CD14-positive monocyte (primary cell): ENCODE data around the gene TCOF1. TPM values are rescaled to one million over a fixed set of nuclear protein-coding genes. Genes with fewer than 3 reads are reported as not detected.

Experiments
- DNase-seq, 3 donors: peaks; one replicate each; pipeline ENCODE4 v3.0.0-alpha.2; 2011 to 2022
- H2AFZ ChIP-seq: 2 replicates; pipeline ENCODE4 v1.6.0; 2012; ENCODE audit warnings: mild to moderate bottlenecking, low read depth, low read length, inconsistent platforms; ENCODE audit not compliant: insufficient read depth, poor library complexity, severe bottlenecking
- H3K27ac ChIP-seq, 2 donors: 1 replicate in 1 of 2; 2 replicates in 1 of 2; pipeline ENCODE4 v1.5.1; 2012 to 2013; ENCODE audit warnings: low read length in 2 of 2, control low read depth in 1 of 2, inconsistent platforms in 1 of 2, low read depth in 1 of 2, mild to moderate bottlenecking in 1 of 2
- H3K27me3 ChIP-seq, 2 donors: one replicate each; pipeline versions ENCODE4 v1.6.0 to v1.6.1; 2011 to 2013; ENCODE audit warnings: low read length in 2 of 2; ENCODE audit not compliant: control insufficient read depth in 2 of 2, insufficient read depth in 2 of 2
- H3K36me3 ChIP-seq, 2 donors: replicated peaks in 1 of 2; 1 replicate in 1 of 2; 2 replicates in 1 of 2; pipeline versions ENCODE4 v1.5.1 to v1.6.1; 2012 to 2013; ENCODE audit warnings: low read length in 2 of 2, control low read depth in 1 of 2, inconsistent platforms in 1 of 2, mild to moderate bottlenecking in 1 of 2; ENCODE audit not compliant: insufficient read depth in 2 of 2, control insufficient read depth in 1 of 2
- H3K4me1 ChIP-seq, 2 donors: 1 replicate in 1 of 2; 2 replicates in 1 of 2; pipeline versions ENCODE4 v1.5.1 to v1.6.1; 2012 to 2013; ENCODE audit warnings: low read length in 2 of 2, control low read depth in 1 of 2, inconsistent platforms in 1 of 2, mild to moderate bottlenecking in 1 of 2, moderate library complexity in 1 of 2; ENCODE audit not compliant: insufficient read depth in 2 of 2, control insufficient read depth in 1 of 2
- H3K4me2 ChIP-seq: replicated peaks from 2 replicates; pipeline ENCODE3; 2012; ENCODE audit warnings: low read length, moderate library complexity, mild to moderate bottlenecking; ENCODE audit not compliant: poor library complexity, severe bottlenecking; ENCODE audit errors: extremely low read depth
- H3K4me3 ChIP-seq, 3 experiments: fragments of 200-600 bp in 1 of 3; sonication (generic) in 1 of 3; replicated peaks in 1 of 3; 1 replicate in 2 of 3; 2 replicates in 1 of 3; pipeline ENCODE4 v1.5.1; 2011 to 2013; ENCODE audit warnings: low read length in 3 of 3, mild to moderate bottlenecking in 3 of 3, control low read depth in 2 of 3, low read depth in 2 of 3, inconsistent platforms in 1 of 3, moderate library complexity in 1 of 3
- H3K79me2 ChIP-seq: 2 replicates; pipeline ENCODE4 v1.6.0; 2012; ENCODE audit warnings: mild to moderate bottlenecking, control low read depth, inconsistent platforms, low read length, moderate library complexity; ENCODE audit not compliant: insufficient read depth
- H3K9ac ChIP-seq: 2 replicates; pipeline ENCODE4 v1.6.0; 2017; ENCODE audit warnings: low read length, mild to moderate bottlenecking; ENCODE audit not compliant: insufficient read depth, poor library complexity, severe bottlenecking
- H3K9me3 ChIP-seq, 2 donors: replicated peaks in 1 of 2; 1 replicate in 1 of 2; 2 replicates in 1 of 2; pipeline versions ENCODE4 v1.5.1 to v1.6.1; 2012 to 2013; ENCODE audit warnings: low read length in 2 of 2, control low read depth in 1 of 2; ENCODE audit not compliant: control insufficient read depth in 1 of 2, insufficient read depth in 1 of 2
- H4K20me1 ChIP-seq: 2 replicates; pipeline ENCODE4 v1.6.0; 2012; ENCODE audit warnings: mild to moderate bottlenecking, low read length, control low read depth, moderate library complexity; ENCODE audit not compliant: insufficient read depth
- H3K27ac Mint-ChIP-seq, 7 donors: one replicate each; pipeline ENCODE4 v1.8.0; 2020; ENCODE audit warnings: mild to moderate bottlenecking in 7 of 7, mixed read lengths in 7 of 7, moderate library complexity in 6 of 7, inconsistent platforms in 2 of 7
- H3K27me3 Mint-ChIP-seq, 3 donors: one replicate each; pipeline ENCODE4 v1.8.0; 2021 to 2022; ENCODE audit warnings: low read depth in 3 of 3, mild to moderate bottlenecking in 3 of 3, mixed read lengths in 3 of 3, moderate library complexity in 3 of 3, inconsistent platforms in 1 of 3
- H3K36me3 Mint-ChIP-seq, 2 donors: one replicate each; pipeline ENCODE4 v1.8.0; 2020; ENCODE audit warnings: mixed read lengths in 2 of 2, inconsistent platforms in 1 of 2, mild to moderate bottlenecking in 1 of 2
- H3K4me1 Mint-ChIP-seq: one replicate; pipeline ENCODE4 v1.8.0; 2020; ENCODE audit warnings: mild to moderate bottlenecking, mixed read lengths
- H3K4me3 Mint-ChIP-seq, 2 donors: one replicate each; pipeline ENCODE4 v1.8.0; 2020; ENCODE audit warnings: mild to moderate bottlenecking in 2 of 2, mixed read lengths in 2 of 2, moderate library complexity in 1 of 2
- H3K9me3 Mint-ChIP-seq, 7 donors: one replicate each; pipeline ENCODE4 v1.8.0; 2020 to 2022; ENCODE audit warnings: mixed read lengths in 7 of 7, mild to moderate bottlenecking in 6 of 7, moderate library complexity in 6 of 7, inconsistent platforms in 2 of 7
- WGBS: methylation state at CpG from one replicate; pipeline ENCODE4 v1.1.5; 2013; ENCODE audit warnings: missing lambda C conversion rate; ENCODE audit not compliant: insufficient coverage; 5-methylcytosine and 5-hydroxymethylcytosine counted together
- intact Hi-C, 2 donors: fragments of 100-400 bp; cut with micrococcal nuclease; formaldehyde crosslinking; loops; one replicate each; pipeline versions ENCODE4 v1.15.0 to v1.15.1; 2023
- polyA plus RNA-seq, 3 donors: library from polyadenylated mRNA; depleted of rRNA in 1 of 3; unstranded in 2 of 3; stranded (reverse) in 1 of 3; fragments of 300-500 nt in 2 of 3; fragments of >200 nt in 1 of 3; fragmentation: Illumina TruSeq in 2 of 3; gene quantifications; 1 replicate in 2 of 3; 2 replicates in 1 of 3; pipeline ENCODE4 v1.2.3, GENCODE V29; 2012 to 2021
- TF ChIP-seq, protein P1 (sequence below): fragments of 200-600 bp; IDR thresholded peaks from one replicate; pipeline ENCODE4 v1.8.0; 2022; ENCODE audit warnings: antibody characterized with exemption, mild to moderate bottlenecking

The TCOF1 gene
- polyA plus RNA-seq, 3 donors, result 1.4 to 18.0 (median 2.3) TPM

DNA sequence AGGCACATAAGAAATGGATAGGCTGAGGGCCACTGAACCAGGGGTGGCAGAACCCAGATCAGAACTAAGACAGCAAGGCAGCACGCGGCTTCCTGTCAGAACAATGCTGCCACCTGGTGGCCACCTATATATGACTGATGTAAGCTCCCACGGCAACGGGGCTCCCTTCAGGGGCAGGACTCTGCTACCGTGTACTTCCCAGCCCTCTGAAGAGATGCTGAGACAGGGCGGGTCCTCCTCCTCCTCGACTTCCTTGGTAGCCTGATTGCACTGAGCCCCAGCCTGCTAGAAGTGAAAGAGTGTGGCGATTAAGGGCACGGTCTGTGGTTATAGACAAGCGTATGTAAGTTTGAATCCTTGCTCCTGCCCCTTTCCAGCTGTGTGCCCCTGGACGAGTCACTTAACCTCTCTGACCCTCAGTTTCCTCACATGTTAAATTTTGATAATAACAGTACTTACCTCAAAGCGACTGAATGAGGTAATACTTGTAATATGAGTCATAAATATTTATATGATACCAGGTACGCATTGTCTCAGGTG lies 78.7 kb downstream of the TCOF1 start:
- Mint-ChIP-seq H3K4me3 (peak overlapping the region in 1 of 2 donors; percentile 64), H3K27ac (peak overlapping the region in 2 of 7 donors; percentile 5 to 63)
- H3K4me2 ChIP-seq, result no peak overlapping the region

DNA sequence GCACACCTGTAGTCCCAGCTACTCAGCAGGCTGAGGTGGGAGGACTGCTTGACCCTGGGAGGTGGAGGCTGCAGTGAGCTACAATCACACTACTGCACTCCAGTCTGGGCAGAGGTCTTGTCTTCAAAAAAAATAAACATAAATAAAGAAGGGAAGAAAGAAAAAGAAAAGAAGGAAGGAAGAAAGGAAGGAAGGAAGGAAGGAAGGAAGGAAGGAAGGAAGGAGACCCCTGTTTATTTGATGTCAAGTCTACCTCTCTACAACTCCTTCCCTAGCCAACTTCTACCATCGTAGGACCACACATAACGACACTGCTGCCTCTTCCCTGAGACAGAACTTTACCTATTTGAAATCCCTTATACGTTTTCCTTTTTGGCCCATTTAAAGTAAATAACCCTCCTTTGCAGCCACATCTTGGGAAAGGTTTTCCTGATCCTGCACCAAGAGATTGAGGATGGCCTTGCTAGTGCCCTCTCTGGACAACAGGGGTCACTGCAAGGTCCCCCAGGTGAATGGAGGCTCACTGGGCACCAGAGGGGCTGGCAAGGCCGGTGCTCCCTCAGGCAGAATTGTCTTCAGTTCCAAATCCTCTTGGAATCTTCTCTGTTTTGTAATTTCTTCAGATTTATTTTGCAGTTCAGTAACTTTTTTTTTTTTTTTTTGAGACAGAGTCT lies 81.5 kb downstream of the TCOF1 start:
- H3K27ac ChIP-seq, result no peak overlapping the region
- H3K9ac ChIP-seq, result no peak overlapping the region
- H2AFZ ChIP-seq, result no peak overlapping the region
- H3K4me1 ChIP-seq, result peaks cover 0 to 4% of the 10 kb centered on the region in 2 donors
- no peaks in the 10 kb centered on the region for H3K9me3 Mint-ChIP-seq
- WGBS, result 100% methylated on average over 2 of the region's 4 CpGs
- H4K20me1 ChIP-seq, result peaks cover 9% of the 10 kb centered on the region
- H3K4me1 Mint-ChIP-seq, result peaks cover 6% of the 10 kb centered on the region
- H3K9me3 ChIP-seq, result no peaks in the 10 kb centered on the region
- H3K36me3 Mint-ChIP-seq, result peaks cover 23 to 25% of the 10 kb centered on the region in 2 donors
- no peak overlapping the region for H3K27ac Mint-ChIP-seq
- intact Hi-C loops, result loop anchor here in 1 of 2 donors (5.0 kb wide), 1 partner anchor 42 kb away; no protein-coding TSS in a partner anchor
- TF ChIP-seq, protein P1, sequence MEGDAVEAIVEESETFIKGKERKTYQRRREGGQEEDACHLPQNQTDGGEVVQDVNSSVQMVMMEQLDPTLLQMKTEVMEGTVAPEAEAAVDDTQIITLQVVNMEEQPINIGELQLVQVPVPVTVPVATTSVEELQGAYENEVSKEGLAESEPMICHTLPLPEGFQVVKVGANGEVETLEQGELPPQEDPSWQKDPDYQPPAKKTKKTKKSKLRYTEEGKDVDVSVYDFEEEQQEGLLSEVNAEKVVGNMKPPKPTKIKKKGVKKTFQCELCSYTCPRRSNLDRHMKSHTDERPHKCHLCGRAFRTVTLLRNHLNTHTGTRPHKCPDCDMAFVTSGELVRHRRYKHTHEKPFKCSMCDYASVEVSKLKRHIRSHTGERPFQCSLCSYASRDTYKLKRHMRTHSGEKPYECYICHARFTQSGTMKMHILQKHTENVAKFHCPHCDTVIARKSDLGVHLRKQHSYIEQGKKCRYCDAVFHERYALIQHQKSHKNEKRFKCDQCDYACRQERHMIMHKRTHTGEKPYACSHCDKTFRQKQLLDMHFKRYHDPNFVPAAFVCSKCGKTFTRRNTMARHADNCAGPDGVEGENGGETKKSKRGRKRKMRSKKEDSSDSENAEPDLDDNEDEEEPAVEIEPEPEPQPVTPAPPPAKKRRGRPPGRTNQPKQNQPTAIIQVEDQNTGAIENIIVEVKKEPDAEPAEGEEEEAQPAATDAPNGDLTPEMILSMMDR, result peak; percentile 84
- no peaks in the 10 kb centered on the region for H3K27me3 ChIP-seq
- no peaks in the 10 kb centered on the region for H3K27me3 Mint-ChIP-seq
- H3K4me3 ChIP-seq, result no peak overlapping the region
- H3K36me3 ChIP-seq, result peaks cover 9 to 11% of the 10 kb centered on the region in 2 donors
- H3K4me2 ChIP-seq, result no peak overlapping the region
- peak in 2 of 3 donors; percentile 19 to 35 for DNase-seq
- H3K79me2 ChIP-seq, result no peaks in the 10 kb centered on the region
- H3K4me3 Mint-ChIP-seq, result no peak overlapping the region

More for the DNA sequence above, 78.7 kb downstream of the TCOF1 start:
- Histone ChIP-seq H3K27me3 (no peaks in the 10 kb centered on the region), H3K27ac (no peak overlapping the region), H3K9ac (no peak overlapping the region), H4K20me1 (no peaks in the 10 kb centered on the region), H2AFZ (peak overlapping the region; percentile 16), H3K4me1 (peaks cover 0 to 4% of the 10 kb centered on the region in 2 donors), H3K36me3 (no peaks in the 10 kb centered on the region), H3K79me2 (no peaks in the 10 kb centered on the region), H3K4me3 (no peak overlapping the region), H3K9me3 (no peaks in the 10 kb centered on the region)
- 0% methylated on average over 2 of the region's 13 CpGs for WGBS
- intact Hi-C loops, result loop anchor here in 1 of 2 donors (5.0 kb wide), 1 partner anchor 39 kb away; no protein-coding TSS in a partner anchor
- Mint-ChIP-seq H3K36me3 (peaks cover 6% of the 10 kb centered on the region in 2 donors), H3K27me3 (no peaks in the 10 kb centered on the region), H3K4me1 (peaks cover 11% of the 10 kb centered on the region), H3K9me3 (no peaks in the 10 kb centered on the region)
- peak; percentile 84 to 90 (median 88) for DNase-seq
- TF ChIP-seq, protein P1, result peak; percentile 87
